Measurements from ENCODE around the gene LAMA2. TPM values are rescaled to one million over a fixed set of nuclear protein-coding genes. Genes with fewer than 3 reads are reported as not detected.

The LAMA2 gene
- total and polyA plus RNA-seq, 2 donors (not counting 3 experiments of a cell fraction or from before 2014, with no cell fraction given): 0.51 to 0.75 TPM

DNA sequence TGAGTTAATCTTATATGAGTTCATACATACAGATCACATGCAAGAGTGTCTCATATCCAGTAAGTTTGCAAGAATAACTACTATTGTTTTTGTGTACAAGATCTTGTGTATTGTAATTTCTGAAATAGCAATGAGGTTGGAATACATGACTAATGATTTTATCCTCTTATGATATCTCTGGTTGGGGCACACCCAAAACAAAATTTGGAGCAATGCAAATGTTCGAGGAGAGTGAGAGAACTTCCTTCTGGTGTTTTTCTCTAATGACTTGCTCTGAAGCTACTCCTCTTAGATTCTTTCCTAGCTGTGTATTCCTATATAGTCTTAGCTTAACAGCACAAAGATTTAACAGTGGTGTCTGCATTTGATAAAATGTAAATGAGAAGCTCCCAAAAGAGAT lies 252.5 kb downstream of the LAMA2 start:
- dilution Hi-C loops (cut with MboI; ENCODE audit: extremely low pct_ligation_motif_present, low sequenced_read_pairs) (no loop called here), intact Hi-C loops (cut with micrococcal nuclease) (no loop called here)
- no peak overlapping the region for H3K4me2 ChIP-seq (ENCODE audit: insufficient read depth, low read length)
- no peak overlapping the region for H3K27ac ChIP-seq (ENCODE audit: insufficient read depth, low read depth, low read length)
- no peaks in the 10 kb centered on the region for H3K36me3 ChIP-seq (ENCODE audit: control insufficient read depth in 2 of 2, extremely low read depth in 1 of 2, insufficient read depth in 2 of 2, low read length in 2 of 2)
- no peaks in the 10 kb centered on the region for H4K20me1 ChIP-seq (replicated peaks; ENCODE audit: control insufficient read depth, extremely low read depth, insufficient read depth, low read length)
- H3K9ac ChIP-seq (replicated peaks; ENCODE audit: extremely low read depth, insufficient read depth, low read length): no peak overlapping the region
- no peak for DNase-seq (ENCODE audit: low read depth, low spot score)
- BruUV-seq (replicated peaks): no TSS peak
- TF ChIP-seq, protein P1, sequence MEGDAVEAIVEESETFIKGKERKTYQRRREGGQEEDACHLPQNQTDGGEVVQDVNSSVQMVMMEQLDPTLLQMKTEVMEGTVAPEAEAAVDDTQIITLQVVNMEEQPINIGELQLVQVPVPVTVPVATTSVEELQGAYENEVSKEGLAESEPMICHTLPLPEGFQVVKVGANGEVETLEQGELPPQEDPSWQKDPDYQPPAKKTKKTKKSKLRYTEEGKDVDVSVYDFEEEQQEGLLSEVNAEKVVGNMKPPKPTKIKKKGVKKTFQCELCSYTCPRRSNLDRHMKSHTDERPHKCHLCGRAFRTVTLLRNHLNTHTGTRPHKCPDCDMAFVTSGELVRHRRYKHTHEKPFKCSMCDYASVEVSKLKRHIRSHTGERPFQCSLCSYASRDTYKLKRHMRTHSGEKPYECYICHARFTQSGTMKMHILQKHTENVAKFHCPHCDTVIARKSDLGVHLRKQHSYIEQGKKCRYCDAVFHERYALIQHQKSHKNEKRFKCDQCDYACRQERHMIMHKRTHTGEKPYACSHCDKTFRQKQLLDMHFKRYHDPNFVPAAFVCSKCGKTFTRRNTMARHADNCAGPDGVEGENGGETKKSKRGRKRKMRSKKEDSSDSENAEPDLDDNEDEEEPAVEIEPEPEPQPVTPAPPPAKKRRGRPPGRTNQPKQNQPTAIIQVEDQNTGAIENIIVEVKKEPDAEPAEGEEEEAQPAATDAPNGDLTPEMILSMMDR (IDR thresholded peaks at IDR 0.05; ENCODE audit: extremely low read depth in 1 of 2, insufficient read depth in 1 of 2, low read depth in 1 of 2, low read length in 2 of 2): no peak
- ChIA-PET POLR2A (no interaction called here), CTCF (interaction anchor here (1.5 to 2.1 kb wide), 2 partner anchors 11 to 328 kb away, joined by 3 to 4 read pairs; no protein-coding TSS in a partner anchor)
- no peak overlapping the region for H2AFZ ChIP-seq (ENCODE audit: low read depth, low read length)
- H3K9me1 ChIP-seq (replicated peaks; ENCODE audit: control insufficient read depth, extremely low read depth, insufficient read depth, low read length): no peaks in the 10 kb centered on the region
- no peaks in the 10 kb centered on the region for H3K79me2 ChIP-seq (ENCODE audit: control insufficient read depth, insufficient read depth, low read length)
- H3K9me3 ChIP-seq (replicated peaks; ENCODE audit: control insufficient read depth, insufficient read depth, low read length): no peaks in the 10 kb centered on the region
- no peak overlapping the region for H3K4me3 ChIP-seq (replicated peaks in 1 of 3; ENCODE audit: insufficient read depth in 1 of 3, low read depth in 1 of 3, low read length in 3 of 3)
- FAIRE-seq: no peak
- peaks cover 0 to 3% of the 10 kb centered on the region in 2 experiments for H3K27me3 ChIP-seq (ENCODE audit: control insufficient read depth in 2 of 2, insufficient read depth in 2 of 2, low read length in 2 of 2)
- H3K4me1 ChIP-seq (ENCODE audit: control insufficient read depth, extremely low read depth, insufficient read depth, low read length): peaks cover 11% of the 10 kb centered on the region

DNA sequence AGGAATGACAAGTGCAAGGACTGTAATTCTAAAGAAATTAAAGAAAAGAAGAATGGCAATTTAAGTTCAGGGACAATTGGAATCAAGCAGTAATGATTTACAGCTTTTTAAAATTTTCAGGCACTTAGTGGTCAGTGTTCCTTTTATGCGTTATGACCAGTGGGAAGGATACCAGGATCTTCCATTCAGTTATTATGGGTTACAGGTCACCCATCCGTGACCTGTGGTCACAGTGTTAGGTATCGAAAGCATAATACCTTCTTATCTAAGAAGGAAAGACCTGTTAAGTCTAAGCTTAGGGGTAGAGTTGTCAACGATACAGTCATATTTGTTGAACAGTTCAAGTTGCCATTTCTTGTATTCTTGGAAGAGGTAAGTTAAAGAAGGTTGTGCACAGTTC lies 253.8 kb downstream of the LAMA2 start:
- Histone ChIP-seq H3K27ac (ENCODE audit: insufficient read depth, low read depth, low read length) (no peak overlapping the region), H3K9ac (replicated peaks; ENCODE audit: extremely low read depth, insufficient read depth, low read length) (no peak overlapping the region), H3K4me1 (ENCODE audit: control insufficient read depth, extremely low read depth, insufficient read depth, low read length) (peaks cover 11% of the 10 kb centered on the region), H2AFZ (ENCODE audit: low read depth, low read length) (no peak overlapping the region), H4K20me1 (replicated peaks; ENCODE audit: control insufficient read depth, extremely low read depth, insufficient read depth, low read length) (no peaks in the 10 kb centered on the region), H3K27me3 (ENCODE audit: control insufficient read depth in 2 of 2, insufficient read depth in 2 of 2, low read length in 2 of 2) (peaks cover 3% of the 10 kb centered on the region in 2 experiments), H3K9me1 (replicated peaks; ENCODE audit: control insufficient read depth, extremely low read depth, insufficient read depth, low read length) (no peaks in the 10 kb centered on the region), H3K4me3 (replicated peaks in 1 of 3; ENCODE audit: insufficient read depth in 1 of 3, low read depth in 1 of 3, low read length in 3 of 3) (no peak overlapping the region), H3K79me2 (ENCODE audit: control insufficient read depth, insufficient read depth, low read length) (no peaks in the 10 kb centered on the region), H3K36me3 (ENCODE audit: control insufficient read depth in 2 of 2, extremely low read depth in 1 of 2, insufficient read depth in 2 of 2, low read length in 2 of 2) (no peaks in the 10 kb centered on the region), H3K9me3 (replicated peaks; ENCODE audit: control insufficient read depth, insufficient read depth, low read length) (no peaks in the 10 kb centered on the region), H3K4me2 (ENCODE audit: insufficient read depth, low read length) (no peak overlapping the region)
- dilution Hi-C loops (cut with MboI; ENCODE audit: extremely low pct_ligation_motif_present, low sequenced_read_pairs): no loop called here
- TF ChIP-seq POLR2A (IDR thresholded peaks at IDR 0.05; ENCODE audit: low read depth, low read length): no peak
- TF ChIP-seq GATA2 (IDR thresholded peaks at IDR 0.05; ENCODE audit: insufficient read depth, insufficient read length, low read depth, low read length): no peak
- TF ChIP-seq POLR2AphosphoS5 (IDR thresholded peaks at IDR 0.05; ENCODE audit: insufficient read depth, low read depth, low read length): no peak
- no peak for TF ChIP-seq JUN (IDR thresholded peaks at IDR 0.05; ENCODE audit: borderline replicate concordance, insufficient read depth, insufficient read length, low read depth)
- TF ChIP-seq, protein P2, sequence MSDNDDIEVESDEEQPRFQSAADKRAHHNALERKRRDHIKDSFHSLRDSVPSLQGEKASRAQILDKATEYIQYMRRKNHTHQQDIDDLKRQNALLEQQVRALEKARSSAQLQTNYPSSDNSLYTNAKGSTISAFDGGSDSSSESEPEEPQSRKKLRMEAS (IDR thresholded peaks at IDR 0.05; ENCODE audit: insufficient read depth, insufficient read length): no peak
- no peak for TF ChIP-seq MYC (IDR thresholded peaks at IDR 0.05; ENCODE audit: low read depth, low read length)
- TF ChIP-seq FOS (IDR thresholded peaks at IDR 0.05; ENCODE audit: borderline replicate concordance, insufficient read depth, low read length): no peak
- TF ChIP-seq EZH2 (IDR thresholded peaks at IDR 0.05; ENCODE audit: borderline replicate concordance, low read depth, low read length, severe bottlenecking): no peak
- TF ChIP-seq, protein P1 (IDR thresholded peaks at IDR 0.05; ENCODE audit: extremely low read depth in 1 of 2, insufficient read depth in 1 of 2, low read depth in 1 of 2, low read length in 2 of 2): no peak
- FAIRE-seq: no peak
- no peak for DNase-seq (ENCODE audit: low read depth, low spot score)
- ChIA-PET CTCF (interaction anchor here (0.9 to 2.1 kb wide), 3 partner anchors 9 to 329 kb away, joined by 3 to 4 read pairs (median 4); no protein-coding TSS in a partner anchor), POLR2A (no interaction called here)
- BruUV-seq (replicated peaks): no TSS peak
- intact Hi-C loops (cut with micrococcal nuclease): no loop called here

Data from endothelial cell of umbilical vein (primary cell).